BJ (cell line): Measurements from ENCODE around the gene TMEM258. TPM values are rescaled to one million over a fixed set of nuclear protein-coding genes. Genes with fewer than 3 reads are reported as not detected.

Source experiments
- CTCF ChIA-PET: fragments of 350-600 bp; formaldehyde crosslinking; extraction: SDS; loops from one replicate; lab custom pipeline; 2021; ENCODE audit warnings: antibody characterized with exemption, inconsistent platforms; lab: Yijun Ruan, JAX
- POLR2A ChIA-PET: fragments of 300-600 bp; sonication (Branson Sonifier 250); formaldehyde crosslinking; extraction: SDS; loops from one replicate; lab custom pipeline; 2021; ENCODE audit warnings: antibody characterized with exemption; lab: Charles Lee
- DNase-seq: peaks from one replicate; pipeline ENCODE4 v3.0.0-alpha.2; 2011; ENCODE audit warnings: low read depth
- H3K27me3 ChIP-seq: 2 replicates; pipeline ENCODE4 v1.6.0; 2011; ENCODE audit warnings: low read length; ENCODE audit not compliant: control insufficient read depth, insufficient read depth
- H3K36me3 ChIP-seq: 2 replicates; pipeline ENCODE4 v1.5.1; 2011; ENCODE audit warnings: low read length; ENCODE audit not compliant: control insufficient read depth, insufficient read depth
- H3K4me3 ChIP-seq: 2 replicates; pipeline ENCODE4 v1.5.1; 2011; ENCODE audit warnings: low read depth, mild to moderate bottlenecking, control low read depth, low read length
- CTCF ChIP-seq: IDR thresholded peaks from 2 replicates; pipeline ENCODE4 v1.5.1; 2011; ENCODE audit warnings: low read depth, mild to moderate bottlenecking, control low read depth, inconsistent platforms, low read length, moderate library complexity; ENCODE audit not compliant: insufficient read depth
- polyA plus RNA-seq: library from polyadenylated mRNA; depleted of rRNA; stranded (reverse); fragments of >200 nt; gene quantifications from 2 replicates; pipeline ENCODE4 v1.2.3, GENCODE V29; 2011

The TMEM258 gene
- polyA plus RNA-seq, 1 experiment, result 371 TPM

- Histone ChIP-seq H3K27me3 (no peaks in the 10 kb centered on the region), H3K4me3 (no peak overlapping the region), H3K36me3 (no peaks in the 10 kb centered on the region)
- CTCF ChIA-PET, result interaction anchor here (0.7 to 1.9 kb wide), 5 partner anchors 12 to 35 kb away, joined by 3 to 7 read pairs (median 3); no protein-coding TSS in a partner anchor
- DNase-seq, result no peak
- TF ChIP-seq CTCF, result no peak
- POLR2A ChIA-PET, result no interaction called here
These were observed 23.9 kb downstream of the TMEM258 start for GRCh38 chr11:61768376-61769076.

GRCh38 chr11:61766353-61766841 is 26.0 kb downstream of the TMEM258 start:
- ChIA-PET POLR2A (no interaction called here), CTCF (interaction anchor here (0.6 to 1.9 kb wide), 6 partner anchors 8 to 32 kb away, joined by 3 to 7 read pairs (median 3); no protein-coding TSS in a partner anchor)
- H3K4me3 ChIP-seq, result no peak overlapping the region
- H3K36me3 ChIP-seq, result no peaks in the 10 kb centered on the region
- no peak for TF ChIP-seq CTCF
- H3K27me3 ChIP-seq, result peaks cover 7% of the 10 kb centered on the region
- no peak for DNase-seq

- no peak for TF ChIP-seq CTCF
- H3K36me3 ChIP-seq, result no peaks in the 10 kb centered on the region
- ChIA-PET CTCF (interaction anchor here (0.7 to 2.6 kb wide), 6 partner anchors 15 to 31 kb away, joined by 3 to 9 read pairs (median 4); no protein-coding TSS in a partner anchor), POLR2A (no interaction called here)
- no peak for DNase-seq
- peaks cover 7% of the 10 kb centered on the region for H3K27me3 ChIP-seq
- H3K4me3 ChIP-seq, result no peak overlapping the region
These were observed 26.7 kb downstream of the TMEM258 start for GRCh38 chr11:61765550-61766253.

GRCh38 chr11:61764606-61765260 is 27.7 kb downstream of the TMEM258 start:
- ChIA-PET CTCF (interaction anchor here (1.1 to 2.6 kb wide), 4 partner anchors 14 to 32 kb away, joined by 3 to 9 read pairs (median 4); no protein-coding TSS in a partner anchor), POLR2A (no interaction called here)
- no peaks in the 10 kb centered on the region for H3K36me3 ChIP-seq
- H3K4me3 ChIP-seq, result no peak overlapping the region
- H3K27me3 ChIP-seq, result peaks cover 7% of the 10 kb centered on the region
- DNase-seq, result no peak
- TF ChIP-seq CTCF, result no peak
